ENCODE data around the gene ABCC1. TPM values are rescaled to one million over a fixed set of nuclear protein-coding genes. Genes with fewer than 3 reads are reported as not detected.
"Not testable (repeated sequence)": the region's sequence is repeated elsewhere in the genome, so short reads cannot be mapped to it uniquely, and the experiment has no call there.

ABCC1 gene
- total RNA-seq, 2 donors from 2014 or later, result 33.4 to 87.7 TPM

- no peak overlapping the region for H3K27ac ChIP-seq
- intact Hi-C loops (cut with DNase I), result no loop called here
- H3K4me3 ChIP-seq, result no peak overlapping the region
- H3K4me1 ChIP-seq (replicated peaks), result no peaks in the 10 kb centered on the region
- H3K27me3 ChIP-seq (replicated peaks; ENCODE audit: insufficient read depth), result no peaks in the 10 kb centered on the region
- no peak for TF ChIP-seq POLR2AphosphoS5 (IDR thresholded peaks at IDR 0.05)
- no peak for TF ChIP-seq CTCF (IDR thresholded peaks at IDR 0.05)
- TF ChIP-seq POLR2A (IDR thresholded peaks at IDR 0.05), result no peak
- H3K9me3 ChIP-seq, result no peaks in the 10 kb centered on the region
- H3K36me3 ChIP-seq, result no peaks in the 10 kb centered on the region
- DNase-seq (ENCODE audit: low spot score), result no peak
- 83% methylated on average over 3 of the region's 3 CpGs for WGBS
Measured at GRCh38 chr16:15980329-15980728, 30.9 kb downstream of the ABCC1 start.

DNA sequence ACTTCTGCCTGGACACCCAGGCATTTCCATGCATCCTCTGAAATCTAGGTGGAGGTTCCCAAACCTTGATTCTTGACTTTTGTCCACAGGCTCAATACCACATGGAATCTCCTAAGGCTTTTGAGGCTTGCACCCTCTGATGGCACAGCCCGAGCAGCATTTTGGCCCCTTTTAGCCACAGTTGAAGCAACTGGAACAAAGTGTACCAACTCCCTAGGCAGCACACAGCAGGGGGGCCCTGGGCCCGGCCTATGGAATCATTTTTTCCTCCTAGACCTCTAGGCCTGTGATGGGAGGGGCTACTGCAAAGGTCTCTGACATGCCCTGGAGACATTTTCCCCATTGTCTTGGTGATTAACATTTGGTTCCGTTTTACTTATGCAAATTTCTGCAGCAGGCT, 32.0 kb downstream of the ABCC1 start:
- WGBS, result 67% methylated on average over 3 of the region's 3 CpGs
- Histone ChIP-seq H3K27ac (no peak overlapping the region), H3K27me3 (replicated peaks; ENCODE audit: insufficient read depth) (no peaks in the 10 kb centered on the region), H3K9me3 (no peaks in the 10 kb centered on the region), H3K4me3 (no peak overlapping the region), H3K4me1 (replicated peaks) (no peaks in the 10 kb centered on the region), H3K36me3 (no peaks in the 10 kb centered on the region)
- no peak for DNase-seq (ENCODE audit: low spot score)
- no peak for TF ChIP-seq POLR2A (IDR thresholded peaks at IDR 0.05)
- TF ChIP-seq CTCF (IDR thresholded peaks at IDR 0.05), result no peak
- no peak for TF ChIP-seq POLR2AphosphoS5 (IDR thresholded peaks at IDR 0.05)
- intact Hi-C loops (cut with DNase I), result no loop called here

DNA sequence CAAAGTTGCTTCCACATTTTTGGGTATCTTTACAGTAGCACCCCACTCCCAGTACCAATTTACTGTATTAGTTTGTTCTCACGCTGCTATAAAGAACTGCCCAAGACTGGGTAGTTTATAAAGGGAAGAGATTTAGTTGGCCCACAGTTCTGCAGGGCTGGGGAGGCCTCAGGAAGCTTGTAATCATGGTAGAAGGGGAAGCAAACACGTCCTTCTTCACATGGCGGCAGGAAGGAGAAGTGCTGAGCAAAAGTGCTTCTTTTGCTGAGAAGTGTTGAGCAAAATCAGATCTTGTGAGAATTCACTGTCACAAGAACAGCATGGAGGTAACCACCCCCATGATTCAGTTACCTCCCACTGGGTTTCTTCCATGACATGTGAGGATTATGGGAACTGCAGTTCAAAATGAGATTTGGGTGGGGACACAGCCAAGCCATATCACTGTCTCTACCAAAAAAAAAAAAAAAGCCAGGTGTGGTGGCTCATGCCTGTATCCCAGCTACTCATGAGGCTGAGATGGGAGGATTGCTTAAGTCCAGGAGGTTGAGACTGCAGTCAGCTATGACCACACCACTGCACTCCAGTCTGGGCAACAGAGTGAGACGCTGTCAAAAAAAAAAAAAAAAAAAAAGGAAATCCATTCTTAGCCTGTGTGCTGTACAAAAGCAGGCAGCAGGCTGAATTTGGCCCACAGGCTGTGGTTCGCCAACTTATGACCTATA, 32.9 kb downstream of the ABCC1 start:
- H3K27ac ChIP-seq; H3K36me3 ChIP-seq; H3K4me3 ChIP-seq; H3K9me3 ChIP-seq; DNase-seq (ENCODE audit: low spot score); H3K27me3 ChIP-seq (replicated peaks; ENCODE audit: insufficient read depth); intact Hi-C loops (cut with DNase I); H3K4me1 ChIP-seq (replicated peaks): not testable (repeated sequence)
- 90% methylated on average over 5 of the region's 5 CpGs for WGBS

DNA sequence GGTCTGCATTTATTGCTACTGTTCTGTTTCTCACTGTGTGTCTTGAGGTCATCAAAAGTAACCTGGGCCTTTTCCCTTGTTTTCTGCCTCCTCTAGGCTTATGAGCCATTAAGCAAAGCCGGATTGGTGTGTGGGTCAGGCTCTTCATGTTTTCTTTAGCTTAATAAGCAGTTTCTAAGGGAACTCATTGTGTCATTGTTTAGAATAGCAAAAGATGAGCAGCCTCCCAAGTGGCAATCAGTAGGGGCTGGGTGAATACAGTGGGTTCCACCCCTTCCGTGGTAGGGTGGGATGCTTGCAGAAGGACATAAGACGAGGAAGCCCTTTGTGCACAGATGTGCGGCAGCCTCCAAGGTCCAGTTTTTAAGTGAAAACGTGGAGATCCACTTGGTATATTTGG, 34.5 kb downstream of the ABCC1 start:
- H3K4me1 ChIP-seq (replicated peaks), result no peaks in the 10 kb centered on the region
- intact Hi-C loops (cut with DNase I), result no loop called here
- no peak for DNase-seq (ENCODE audit: low spot score)
- no peaks in the 10 kb centered on the region for H3K36me3 ChIP-seq
- H3K4me3 ChIP-seq, result no peak overlapping the region
- WGBS, result 34% methylated on average over 5 of the region's 5 CpGs
- TF ChIP-seq CTCF (IDR thresholded peaks at IDR 0.05), result no peak
- no peak for TF ChIP-seq POLR2A (IDR thresholded peaks at IDR 0.05)
- TF ChIP-seq POLR2AphosphoS5 (IDR thresholded peaks at IDR 0.05), result no peak
- H3K27me3 ChIP-seq (replicated peaks; ENCODE audit: insufficient read depth), result no peaks in the 10 kb centered on the region
- no peaks in the 10 kb centered on the region for H3K9me3 ChIP-seq
- H3K27ac ChIP-seq, result no peak overlapping the region

DNA sequence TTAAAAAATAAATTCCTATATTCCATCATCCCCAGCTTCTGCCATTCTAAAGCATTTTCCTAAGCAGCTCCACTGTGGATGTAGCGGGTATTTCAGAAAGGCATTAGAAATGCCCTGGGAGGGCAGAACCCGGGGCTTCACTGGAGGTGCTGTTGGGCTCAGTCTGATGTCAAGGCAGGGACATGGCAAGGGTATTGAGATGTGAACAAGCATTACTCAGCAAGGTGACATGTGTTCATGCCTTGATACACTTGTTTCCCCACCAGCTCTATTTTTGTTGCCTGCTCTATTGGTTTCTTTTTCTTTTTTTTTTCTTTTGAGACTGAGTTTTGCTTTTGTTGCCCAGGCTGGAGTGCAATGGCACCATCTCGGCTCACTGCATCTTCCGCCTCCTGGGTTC, 35.7 kb downstream of the ABCC1 start:
- Histone ChIP-seq H3K9me3 (no peaks in the 10 kb centered on the region), H3K27ac (no peak overlapping the region), H3K36me3 (no peaks in the 10 kb centered on the region), H3K4me3 (no peak overlapping the region), H3K27me3 (replicated peaks; ENCODE audit: insufficient read depth) (no peaks in the 10 kb centered on the region), H3K4me1 (replicated peaks) (no peaks in the 10 kb centered on the region)
- intact Hi-C loops (cut with DNase I), result no loop called here
- TF ChIP-seq POLR2AphosphoS5 (IDR thresholded peaks at IDR 0.05), result no peak
- TF ChIP-seq CTCF (IDR thresholded peaks at IDR 0.05), result no peak
- TF ChIP-seq POLR2A (IDR thresholded peaks at IDR 0.05), result no peak
- DNase-seq (ENCODE audit: low spot score), result no peak
- WGBS, result 95% methylated on average over 4 of the region's 4 CpGs
